Measurements from ENCODE around the gene LBR.

Gene LBR

GRCh38 chr1:225374996-225375395 lies 52.8 kb downstream of the LBR start:
- H3K4me3 ChIP-seq (ENCODE audit: low read depth, low read length): no peak overlapping the region
- in situ Hi-C loops (cut with HindIII; ENCODE audit: low pct_ligation_motif_present, low sequenced_read_pairs): no loop called here
- H3K27me3 ChIP-seq (replicated peaks): no peaks in the 10 kb centered on the region
- H3K36me3 ChIP-seq (replicated peaks): no peaks in the 10 kb centered on the region
- TF ChIP-seq CTCF (IDR thresholded peaks at IDR 0.05; ENCODE audit: low read depth, low read length, missing control alignments): no peak
- no peak for DNase-seq
- H3K27ac ChIP-seq: no peak overlapping the region

GRCh38 chr1:225373155-225373554 lies 54.7 kb downstream of the LBR start:
- no peaks in the 10 kb centered on the region for H3K27me3 ChIP-seq (replicated peaks)
- in situ Hi-C loops (cut with HindIII; ENCODE audit: low pct_ligation_motif_present, low sequenced_read_pairs): no loop called here
- no peak for TF ChIP-seq CTCF (IDR thresholded peaks at IDR 0.05; ENCODE audit: low read depth, low read length, missing control alignments)
- H3K27ac ChIP-seq: no peak overlapping the region
- no peak for DNase-seq
- H3K36me3 ChIP-seq (replicated peaks): no peaks in the 10 kb centered on the region
- H3K4me3 ChIP-seq (ENCODE audit: low read depth, low read length): no peak overlapping the region

- Histone ChIP-seq H3K36me3 (replicated peaks) (no peaks in the 10 kb centered on the region), H3K27me3 (replicated peaks) (no peaks in the 10 kb centered on the region), H3K4me3 (ENCODE audit: low read depth, low read length) (no peak overlapping the region), H3K27ac (no peak overlapping the region)
- DNase-seq: no peak
- TF ChIP-seq CTCF (IDR thresholded peaks at IDR 0.05; ENCODE audit: low read depth, low read length, missing control alignments): no peak
- in situ Hi-C loops (cut with HindIII; ENCODE audit: low pct_ligation_motif_present, low sequenced_read_pairs): no loop called here
Observed at GRCh38 chr1:225371366-225372010, 56.4 kb downstream of the LBR start.

GRCh38 chr1:225368036-225368552 lies 59.7 kb downstream of the LBR start:
- no peak for DNase-seq
- TF ChIP-seq CTCF (IDR thresholded peaks at IDR 0.05; ENCODE audit: low read depth, low read length, missing control alignments): no peak
- in situ Hi-C loops (cut with HindIII; ENCODE audit: low pct_ligation_motif_present, low sequenced_read_pairs): no loop called here
- no peak overlapping the region for H3K4me3 ChIP-seq (ENCODE audit: low read depth, low read length)
- H3K36me3 ChIP-seq (replicated peaks): no peaks in the 10 kb centered on the region
- H3K27ac ChIP-seq: no peak overlapping the region
- H3K27me3 ChIP-seq (replicated peaks): no peaks in the 10 kb centered on the region

GRCh38 chr1:225366552-225366951 lies 61.3 kb downstream of the LBR start:
- in situ Hi-C loops (cut with HindIII; ENCODE audit: low pct_ligation_motif_present, low sequenced_read_pairs): no loop called here

More at GRCh38 chr1:225366552-225366951, 61.3 kb downstream of the LBR start:
- no peaks in the 10 kb centered on the region for H3K27me3 ChIP-seq (replicated peaks)
- no peak overlapping the region for H3K4me3 ChIP-seq (ENCODE audit: low read depth, low read length)
- DNase-seq: no peak
- TF ChIP-seq CTCF (IDR thresholded peaks at IDR 0.05; ENCODE audit: low read depth, low read length, missing control alignments): no peak
- no peaks in the 10 kb centered on the region for H3K36me3 ChIP-seq (replicated peaks)
- no peak overlapping the region for H3K27ac ChIP-seq
